GM12801 (cell line): Measurements from ENCODE around the gene GLRX.

Source experiments
- TF ChIP-seq, protein P1 (sequence below): IDR thresholded peaks from one replicate; pipeline ENCODE4 v1.5.1; 2011; ENCODE audit warnings: control low read depth; ENCODE audit not compliant: insufficient read length; ENCODE audit errors: extremely low read depth

The GLRX gene

DNA sequence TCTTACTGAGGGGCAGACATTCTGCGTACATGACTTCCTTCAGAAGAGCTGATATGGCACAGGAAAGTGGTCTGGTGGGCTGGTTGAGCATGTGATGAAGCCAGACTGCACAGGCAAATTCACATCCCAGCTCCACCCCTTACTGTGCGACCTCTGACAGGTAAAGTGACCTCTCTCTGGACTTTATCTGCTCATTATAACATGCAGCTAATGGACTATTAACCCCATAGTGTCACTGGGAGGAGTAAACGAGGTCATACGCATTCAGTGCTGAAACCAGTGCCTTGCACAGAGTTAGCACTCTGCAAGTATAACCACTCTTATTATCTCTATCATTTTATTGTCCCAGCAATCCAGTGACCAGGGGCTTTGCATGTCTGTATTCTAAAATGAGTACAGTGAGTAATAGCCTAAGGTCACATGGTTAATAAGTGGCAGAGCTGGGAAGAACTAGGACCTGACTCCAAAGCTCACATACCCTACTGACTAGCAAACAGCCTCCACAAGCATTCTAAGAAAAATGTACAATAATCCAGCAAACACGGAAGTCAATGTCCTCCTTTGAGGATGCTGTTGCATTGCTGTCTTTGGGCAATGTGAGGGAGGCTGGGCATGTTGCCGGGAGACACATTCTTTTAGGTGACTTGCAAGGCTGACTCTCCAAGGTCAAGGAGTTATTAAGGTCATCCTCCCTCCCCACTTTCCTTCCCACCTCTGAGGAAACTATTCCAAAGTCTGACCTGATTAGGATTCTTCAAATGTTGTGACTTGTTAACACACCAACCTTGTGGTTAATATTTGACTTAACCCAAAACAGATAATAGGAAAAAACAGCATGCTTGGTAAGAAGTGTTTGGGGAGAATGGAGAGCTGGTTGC is 19.0 kb downstream of the GLRX start:
- TF ChIP-seq, protein P1, sequence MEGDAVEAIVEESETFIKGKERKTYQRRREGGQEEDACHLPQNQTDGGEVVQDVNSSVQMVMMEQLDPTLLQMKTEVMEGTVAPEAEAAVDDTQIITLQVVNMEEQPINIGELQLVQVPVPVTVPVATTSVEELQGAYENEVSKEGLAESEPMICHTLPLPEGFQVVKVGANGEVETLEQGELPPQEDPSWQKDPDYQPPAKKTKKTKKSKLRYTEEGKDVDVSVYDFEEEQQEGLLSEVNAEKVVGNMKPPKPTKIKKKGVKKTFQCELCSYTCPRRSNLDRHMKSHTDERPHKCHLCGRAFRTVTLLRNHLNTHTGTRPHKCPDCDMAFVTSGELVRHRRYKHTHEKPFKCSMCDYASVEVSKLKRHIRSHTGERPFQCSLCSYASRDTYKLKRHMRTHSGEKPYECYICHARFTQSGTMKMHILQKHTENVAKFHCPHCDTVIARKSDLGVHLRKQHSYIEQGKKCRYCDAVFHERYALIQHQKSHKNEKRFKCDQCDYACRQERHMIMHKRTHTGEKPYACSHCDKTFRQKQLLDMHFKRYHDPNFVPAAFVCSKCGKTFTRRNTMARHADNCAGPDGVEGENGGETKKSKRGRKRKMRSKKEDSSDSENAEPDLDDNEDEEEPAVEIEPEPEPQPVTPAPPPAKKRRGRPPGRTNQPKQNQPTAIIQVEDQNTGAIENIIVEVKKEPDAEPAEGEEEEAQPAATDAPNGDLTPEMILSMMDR, result no peak

DNA sequence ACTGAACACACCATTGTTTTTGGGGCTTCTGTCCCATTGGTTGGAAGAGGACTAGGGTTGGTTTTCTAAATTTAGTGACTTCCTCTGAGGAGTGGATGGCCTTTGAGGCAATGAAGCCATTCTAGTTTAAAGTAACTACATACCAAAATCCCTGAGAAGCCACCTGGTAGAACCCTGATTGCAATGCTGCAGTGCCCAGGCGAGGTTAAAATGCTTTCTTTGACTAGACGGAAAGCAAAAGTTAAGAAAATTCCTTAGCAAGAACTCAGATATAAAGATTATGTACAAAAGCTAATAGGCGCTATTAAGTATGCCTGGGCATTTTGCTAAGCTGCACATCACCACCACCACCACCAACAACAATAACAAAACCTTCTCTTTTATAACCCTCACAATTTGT is 20.6 kb downstream of the GLRX start:
- TF ChIP-seq, protein P1, result no peak

DNA sequence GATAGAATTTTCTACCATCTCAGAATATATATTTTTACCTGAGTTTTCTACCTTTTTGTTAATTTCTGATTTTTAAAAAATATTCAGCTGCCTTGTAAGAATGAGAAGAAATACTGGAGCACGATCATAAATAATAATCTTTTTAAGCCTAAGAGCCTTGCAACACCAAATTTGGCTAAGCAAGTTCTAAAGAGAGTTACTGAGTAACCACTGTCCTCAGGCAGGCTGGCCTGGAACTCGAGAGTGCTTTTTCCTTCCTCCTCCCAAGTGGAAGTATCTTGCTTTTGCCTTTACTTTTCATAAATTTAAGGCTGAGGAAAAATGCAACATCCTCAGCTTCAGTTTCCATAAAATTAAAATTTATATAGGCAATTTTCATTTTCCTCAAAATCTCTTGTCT is 21.0 kb downstream of the GLRX start:
- TF ChIP-seq, protein P1, result no peak

DNA sequence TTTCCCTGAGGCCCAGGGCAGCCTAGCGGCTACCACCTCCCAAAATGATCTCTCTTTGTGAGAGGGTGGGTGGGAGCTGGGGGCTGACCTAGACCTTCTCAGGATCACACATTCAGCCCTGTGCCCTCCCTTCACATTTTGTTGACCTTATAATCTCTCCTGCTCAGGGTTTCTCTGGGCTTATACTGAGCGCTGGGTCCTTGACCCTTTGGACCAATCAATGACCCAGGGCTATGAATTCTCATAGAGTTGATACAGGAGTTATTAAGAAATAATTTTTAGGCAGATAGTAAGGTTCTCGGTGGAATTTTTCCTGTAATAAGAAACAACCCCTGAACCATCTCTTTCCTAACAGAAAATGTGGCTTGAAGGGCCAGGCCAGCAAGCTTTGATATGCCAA is 22.0 kb downstream of the GLRX start:
- TF ChIP-seq, protein P1, result no peak

DNA sequence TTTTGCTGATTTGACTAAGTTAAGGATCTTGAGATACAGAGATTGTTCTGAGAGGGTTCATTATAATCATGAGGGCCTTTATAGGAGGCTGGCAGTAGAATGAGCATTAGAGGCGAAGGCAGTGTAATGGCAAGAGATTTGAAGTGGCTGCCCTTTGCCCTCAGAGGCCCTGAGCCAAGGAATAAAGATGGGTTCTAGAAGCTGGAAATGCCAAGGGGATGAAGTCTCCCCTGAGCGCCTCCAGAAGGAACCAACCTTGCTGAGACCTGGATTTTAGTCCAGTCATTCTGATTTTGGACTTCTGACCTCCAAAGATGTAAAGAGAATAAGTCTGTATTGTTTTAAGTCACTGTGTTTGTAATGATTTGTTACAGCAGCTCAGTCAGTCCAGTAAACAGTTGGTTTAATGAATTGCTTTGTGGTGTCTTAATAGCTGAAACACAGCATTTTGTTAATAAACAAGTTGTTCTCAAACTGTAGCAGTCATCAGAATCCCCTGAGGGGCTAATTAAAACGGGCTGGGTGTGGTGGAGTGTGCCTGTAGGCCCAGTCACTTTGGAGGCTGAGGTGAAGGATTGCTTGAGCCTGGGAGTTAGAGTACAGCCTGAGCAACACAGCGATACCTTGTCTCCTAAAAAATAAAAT is 23.2 kb downstream of the GLRX start:
- TF ChIP-seq, protein P1, result no peak

DNA sequence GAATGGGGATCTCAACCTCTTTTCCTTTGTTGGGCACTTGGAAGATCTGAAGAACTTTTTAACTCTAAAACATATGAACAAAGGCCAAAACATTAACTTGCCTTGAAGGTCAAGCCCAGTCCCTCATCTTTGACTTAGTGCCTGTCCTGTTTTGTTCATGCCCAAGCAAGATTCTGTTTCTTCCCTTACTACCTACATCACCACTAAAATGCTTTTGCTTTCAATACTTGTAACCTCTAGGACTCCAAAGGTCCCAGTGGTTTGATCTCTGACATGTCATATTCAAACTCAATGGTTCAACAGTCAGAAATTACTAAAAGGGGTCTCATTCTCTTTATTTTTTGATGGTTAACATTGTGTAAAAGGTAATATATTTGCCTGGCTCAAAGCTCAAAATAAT is 24.0 kb downstream of the GLRX start:
- TF ChIP-seq, protein P1, result no peak

DNA sequence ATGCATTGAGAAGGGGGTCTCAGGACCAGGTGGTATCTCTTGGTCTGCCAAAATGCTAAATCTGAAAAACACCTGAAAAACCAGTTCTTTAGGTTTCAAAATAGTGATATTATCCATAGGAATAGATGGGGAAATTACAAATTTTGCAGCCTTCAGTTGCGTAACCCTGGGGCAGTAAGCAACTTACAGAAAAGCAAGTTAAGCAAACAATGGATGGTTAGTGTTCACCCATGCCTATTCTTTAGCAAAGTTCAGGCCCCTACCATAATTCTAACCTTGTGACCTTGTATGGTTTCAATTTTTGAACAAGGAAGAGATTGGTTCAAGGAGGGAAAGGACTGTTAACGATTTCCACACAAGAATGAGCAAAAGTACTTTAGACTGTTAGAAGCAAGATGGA is 24.5 kb downstream of the GLRX start:
- TF ChIP-seq, protein P1, result no peak
